Neural progenitor cell (in vitro differentiated cells): ENCODE results near the gene OAS2. TPM values are rescaled to one million over a fixed set of nuclear protein-coding genes. Genes with fewer than 3 reads are reported as not detected.

Experiments used
- DNase-seq: peaks from one replicate; pipeline ENCODE4 v3.0.0-alpha.2; 2016; ENCODE audit warnings: low spot score
- H2AFZ ChIP-seq: fragments of 200-600 bp; sonication (generic); replicated peaks from 2 replicates; pipeline ENCODE4 v1.6.1; 2016; ENCODE audit warnings: antibody characterized with exemption
- H3F3A ChIP-seq: fragments of 200-600 bp; sonication (generic); 2 replicates; pipeline ENCODE4 v1.6.1; 2016; ENCODE audit warnings: antibody characterized with exemption, low read depth
- H3K27ac ChIP-seq: fragments of 200-600 bp; sonication (generic); 2 replicates; pipeline ENCODE4 v1.5.1; 2016; ENCODE audit warnings: mild to moderate bottlenecking
- H3K27me3 ChIP-seq: fragments of 200-600 bp; sonication (generic); 2 replicates; pipeline ENCODE4 v1.6.1; 2016; ENCODE audit warnings: mild to moderate bottlenecking, moderate library complexity
- H3K36me3 ChIP-seq: fragments of 200-600 bp; sonication (generic); 2 replicates; pipeline ENCODE4 v1.5.1; 2016
- H3K4me1 ChIP-seq: fragments of 200-600 bp; sonication (generic); 2 replicates; pipeline ENCODE4 v1.6.1; 2016; ENCODE audit warnings: mixed run types
- H3K4me2 ChIP-seq: fragments of 200-600 bp; sonication (generic); 2 replicates; pipeline ENCODE4 v1.6.1; 2016
- H3K4me3 ChIP-seq: fragments of 200-600 bp; sonication (generic); 2 replicates; pipeline ENCODE4 v1.5.1; 2016
- H3K79me2 ChIP-seq: fragments of 200-600 bp; sonication (generic); 2 replicates; pipeline ENCODE4 v1.6.1; 2016; ENCODE audit warnings: low read depth
- H3K9ac ChIP-seq: fragments of 200-600 bp; sonication (generic); 2 replicates; pipeline ENCODE4 v1.6.1; 2016
- H3K9me3 ChIP-seq: fragments of 200-600 bp; sonication (generic); 2 replicates; pipeline ENCODE4 v1.5.1; 2016; ENCODE audit warnings: low read depth
- H4K20me1 ChIP-seq: fragments of 200-600 bp; sonication (generic); 2 replicates; pipeline ENCODE4 v1.6.1; 2016; ENCODE audit warnings: low read depth
- H3K27ac Mint-ChIP-seq: 3 replicates; pipeline ENCODE4 v1.8.0; 2021; ENCODE audit warnings: mixed read lengths
- H3K27me3 Mint-ChIP-seq: 2 replicates; pipeline ENCODE4 v1.8.0; 2022; ENCODE audit warnings: low read depth, mild to moderate bottlenecking, inconsistent platforms, moderate library complexity, mixed read lengths; ENCODE audit not compliant: insufficient read depth
- H3K36me3 Mint-ChIP-seq: 3 replicates; pipeline ENCODE4 v1.8.0; 2021; ENCODE audit warnings: mixed read lengths
- H3K4me1 Mint-ChIP-seq: 3 replicates; pipeline ENCODE4 v1.8.0; 2021; ENCODE audit warnings: mixed read lengths
- H3K4me3 Mint-ChIP-seq: 3 replicates; pipeline ENCODE4 v1.8.0; 2021; ENCODE audit warnings: mild to moderate bottlenecking, moderate library complexity, mixed read lengths
- H3K9me3 Mint-ChIP-seq: 3 replicates; pipeline ENCODE4 v1.8.0; 2020; ENCODE audit warnings: mixed read lengths
- CTCF ChIP-seq: fragments of 200-600 bp; sonication (generic); IDR thresholded peaks from 2 replicates; pipeline ENCODE4 v1.5.1; 2017; ENCODE audit warnings: antibody characterized with exemption, mild to moderate bottlenecking
- EZH2 ChIP-seq: fragments of 200-600 bp; sonication (generic); IDR thresholded peaks from 2 replicates; pipeline ENCODE4 v1.6.1; 2017; ENCODE audit warnings: antibody characterized with exemption, mild to moderate bottlenecking, moderate library complexity
- EZH2phosphoT487 ChIP-seq: fragments of 200-600 bp; sonication (generic); IDR thresholded peaks from 2 replicates; pipeline ENCODE4 v1.6.1; 2017; ENCODE audit warnings: antibody characterized with exemption
- total RNA-seq: library from RNA; depleted of rRNA; stranded (reverse); fragments of >200 nt; gene quantifications from 2 replicates; pipeline ENCODE4 v1.2.3, GENCODE V29; 2015; ENCODE audit warnings: low replicate concordance

The OAS2 gene
- total RNA-seq, 1 donor from 2014 or later, result not detected

GRCh38 chr12:112946236-112947000 is 31.9 kb upstream of the OAS2 start:
- no peak for TF ChIP-seq CTCF
- no peaks in the 10 kb centered on the region for H3K27me3 ChIP-seq
- no peaks in the 10 kb centered on the region for H3K9me3 Mint-ChIP-seq
- no peaks in the 10 kb centered on the region for H3K79me2 ChIP-seq
- H3K4me3 Mint-ChIP-seq, result no peak overlapping the region
- H3K4me1 Mint-ChIP-seq, result no peaks in the 10 kb centered on the region
- no peak overlapping the region for H3K27ac ChIP-seq
- no peaks in the 10 kb centered on the region for H4K20me1 ChIP-seq
- H3K27me3 Mint-ChIP-seq, result peaks cover 2% of the 10 kb centered on the region
- H3K4me1 ChIP-seq, result no peaks in the 10 kb centered on the region
- no peak overlapping the region for H2AFZ ChIP-seq
- DNase-seq, result no peak
- H3F3A ChIP-seq, result no peaks in the 10 kb centered on the region
- no peak overlapping the region for H3K4me2 ChIP-seq
- H3K9ac ChIP-seq, result no peak overlapping the region
- no peaks in the 10 kb centered on the region for H3K36me3 Mint-ChIP-seq
- no peak overlapping the region for H3K27ac Mint-ChIP-seq
- no peaks in the 10 kb centered on the region for H3K9me3 ChIP-seq
- no peak overlapping the region for H3K4me3 ChIP-seq
- no peaks in the 10 kb centered on the region for H3K36me3 ChIP-seq

- H3K4me3 Mint-ChIP-seq, result no peak overlapping the region
- no peaks in the 10 kb centered on the region for H3K4me1 ChIP-seq
- H3K9me3 Mint-ChIP-seq, result no peaks in the 10 kb centered on the region
- H3K4me1 Mint-ChIP-seq, result no peaks in the 10 kb centered on the region
- no peaks in the 10 kb centered on the region for H3F3A ChIP-seq
- H4K20me1 ChIP-seq, result no peaks in the 10 kb centered on the region
- H3K36me3 Mint-ChIP-seq, result no peaks in the 10 kb centered on the region
- H3K27me3 Mint-ChIP-seq, result peaks cover 2% of the 10 kb centered on the region
- H3K9me3 ChIP-seq, result no peaks in the 10 kb centered on the region
- no peaks in the 10 kb centered on the region for H3K36me3 ChIP-seq
- no peaks in the 10 kb centered on the region for H3K79me2 ChIP-seq
- no peak overlapping the region for H2AFZ ChIP-seq
- DNase-seq, result no peak
- no peak overlapping the region for H3K4me3 ChIP-seq
- no peak overlapping the region for H3K27ac ChIP-seq
- TF ChIP-seq EZH2, result no peak
- no peak for TF ChIP-seq CTCF
- TF ChIP-seq EZH2phosphoT487, result no peak
- H3K27ac Mint-ChIP-seq, result no peak overlapping the region
- H3K4me2 ChIP-seq, result no peak overlapping the region
- no peaks in the 10 kb centered on the region for H3K27me3 ChIP-seq
- H3K9ac ChIP-seq, result no peak overlapping the region
These were observed 31.0 kb upstream of the OAS2 start for GRCh38 chr12:112947314-112947713.

- Histone ChIP-seq H3K9ac (no peak overlapping the region), H3K27ac (no peak overlapping the region), H3K4me3 (no peak overlapping the region), H3K9me3 (no peaks in the 10 kb centered on the region), H2AFZ (no peak overlapping the region), H3F3A (no peaks in the 10 kb centered on the region), H3K27me3 (no peaks in the 10 kb centered on the region), H3K79me2 (no peaks in the 10 kb centered on the region), H4K20me1 (no peaks in the 10 kb centered on the region), H3K36me3 (no peaks in the 10 kb centered on the region), H3K4me2 (no peak overlapping the region), H3K4me1 (no peaks in the 10 kb centered on the region)
- Mint-ChIP-seq H3K36me3 (no peaks in the 10 kb centered on the region), H3K9me3 (no peaks in the 10 kb centered on the region), H3K27ac (no peak overlapping the region), H3K4me3 (no peak overlapping the region), H3K4me1 (no peaks in the 10 kb centered on the region), H3K27me3 (peaks cover 2% of the 10 kb centered on the region)
- TF ChIP-seq EZH2phosphoT487, result no peak
- no peak for TF ChIP-seq CTCF
- TF ChIP-seq EZH2, result no peak
- DNase-seq, result no peak
These were observed 30.6 kb upstream of the OAS2 start for GRCh38 chr12:112947761-112948160.
